Mammary epithelial cell (primary cell): ENCODE data around the gene SIGLEC10.
"Not testable (repeated sequence)": the region's sequence is repeated elsewhere in the genome, so short reads cannot be mapped to it uniquely, and the experiment has no call there.

ENCODE experiments used
- CTCF ChIP-seq, 2 donors: IDR thresholded peaks in 1 of 2; conservative IDR thresholded peaks in 1 of 2; 2 replicates each; pipeline ENCODE4 v1.5.1; 2011 to 2012; ENCODE audit warnings: inconsistent platforms in 2 of 2, low read length in 2 of 2, mild to moderate bottlenecking in 2 of 2, control low read depth in 1 of 2, low read depth in 1 of 2; ENCODE audit not compliant: insufficient read depth in 1 of 2; ENCODE audit errors: extremely low read depth in 1 of 2
- EZH2 ChIP-seq: IDR thresholded peaks from 2 replicates; pipeline ENCODE4 v1.6.1; 2012; ENCODE audit warnings: low read length, inconsistent platforms, borderline replicate concordance

GRCh38 chr19:51463976-51464581 lies 46.6 kb upstream of the SIGLEC10 start:
- TF ChIP-seq CTCF (conservative IDR thresholded peaks at IDR 0.05 in 1 of 2, IDR thresholded peaks at IDR 0.05 in 1 of 2; ENCODE audit: extremely low read depth in 1 of 2, insufficient read depth in 1 of 2, low read depth in 1 of 2, low read length in 2 of 2); EZH2: not testable (repeated sequence)
